Trophoblast cell (in vitro differentiated cells and primary cell): ENCODE results near the gene FAM24A.
"Not testable (repeated sequence)": the region's sequence is repeated elsewhere in the genome, so short reads cannot be mapped to it uniquely, and the experiment has no call there.

Source experiments
- DNase-seq, 2 donors: peaks; one replicate each; pipeline ENCODE4 v3.0.0-alpha.2; 2016
- H2AFZ ChIP-seq: 2 replicates; pipeline ENCODE4 v1.6.1; 2013; ENCODE audit warnings: low read length, moderate library complexity, mild to moderate bottlenecking; ENCODE audit not compliant: insufficient read depth, poor library complexity
- H2AK5ac ChIP-seq: 2 replicates; pipeline ENCODE4 v1.6.1; 2013; ENCODE audit warnings: mild to moderate bottlenecking, low read length
- H2BK120ac ChIP-seq: 2 replicates; pipeline ENCODE4 v1.6.1; 2013; ENCODE audit warnings: low read length, mild to moderate bottlenecking, moderate library complexity; ENCODE audit not compliant: insufficient read depth, poor library complexity
- H2BK12ac ChIP-seq: 2 replicates; pipeline ENCODE4 v1.6.1; 2013; ENCODE audit warnings: mild to moderate bottlenecking, low read length, moderate library complexity
- H2BK5ac ChIP-seq: 2 replicates; pipeline ENCODE4 v1.6.1; 2013; ENCODE audit warnings: low read length, low read depth, moderate library complexity, mild to moderate bottlenecking; ENCODE audit not compliant: poor library complexity
- H3K14ac ChIP-seq: 2 replicates; pipeline ENCODE4 v1.6.1; 2013; ENCODE audit warnings: mild to moderate bottlenecking, low read length
- H3K18ac ChIP-seq: 2 replicates; pipeline ENCODE4 v1.6.1; 2013; ENCODE audit warnings: mild to moderate bottlenecking, low read length
- H3K23ac ChIP-seq: 2 replicates; pipeline ENCODE4 v1.6.1; 2013; ENCODE audit warnings: low read length
- H3K27ac ChIP-seq: 2 replicates; pipeline ENCODE4 v1.5.1; 2013; ENCODE audit warnings: low read depth, mild to moderate bottlenecking, inconsistent platforms, low read length, moderate library complexity
- H3K27me3 ChIP-seq: 2 replicates; pipeline ENCODE4 v1.6.1; 2013; ENCODE audit warnings: inconsistent platforms, mild to moderate bottlenecking, low read length, moderate library complexity; ENCODE audit not compliant: insufficient read depth
- H3K36me3 ChIP-seq, 2 experiments: 1 replicate in 1 of 2; 2 replicates in 1 of 2; pipeline ENCODE4 v1.6.1; 2013; ENCODE audit warnings: low read length in 2 of 2, mild to moderate bottlenecking in 2 of 2, moderate library complexity in 1 of 2; ENCODE audit not compliant: insufficient read depth in 2 of 2, control insufficient read depth in 1 of 2
- H3K4ac ChIP-seq: 2 replicates; pipeline ENCODE4 v1.6.1; 2013; ENCODE audit warnings: low read depth, mild to moderate bottlenecking, low read length, moderate library complexity
- H3K4me1 ChIP-seq, 2 experiments: 1 replicate in 1 of 2; 2 replicates in 1 of 2; pipeline ENCODE4 v1.6.1; 2013; ENCODE audit warnings: low read length in 2 of 2, mild to moderate bottlenecking in 2 of 2, moderate library complexity in 1 of 2; ENCODE audit not compliant: insufficient read depth in 2 of 2, control insufficient read depth in 1 of 2
- H3K4me2 ChIP-seq: 2 replicates; pipeline ENCODE4 v1.6.1; 2013; ENCODE audit warnings: inconsistent platforms, mild to moderate bottlenecking, low read length, moderate library complexity
- H3K4me3 ChIP-seq: 2 replicates; pipeline ENCODE4 v1.5.1; 2013; ENCODE audit warnings: mild to moderate bottlenecking, low read depth, low read length, inconsistent platforms
- H3K79me1 ChIP-seq: one replicate; pipeline ENCODE4 v1.6.1; 2013; ENCODE audit warnings: low read length
- H3K79me2 ChIP-seq: 2 replicates; pipeline ENCODE4 v1.6.1; 2013; ENCODE audit warnings: low read length, mild to moderate bottlenecking; ENCODE audit not compliant: control insufficient read depth, insufficient read depth, poor library complexity
- H3K9ac ChIP-seq: 2 replicates; pipeline ENCODE4 v1.6.1; 2013; ENCODE audit warnings: mild to moderate bottlenecking, low read length
- H3K9me3 ChIP-seq: 2 replicates; pipeline ENCODE4 v1.6.1; 2013; ENCODE audit warnings: low read depth, mild to moderate bottlenecking, control low read depth, inconsistent platforms, low read length; ENCODE audit not compliant: insufficient read depth
- H4K12ac ChIP-seq: 2 replicates; pipeline ENCODE4 v1.6.1; 2013; ENCODE audit warnings: low read depth, mild to moderate bottlenecking, low read length, moderate library complexity
- H4K8ac ChIP-seq: 2 replicates; pipeline ENCODE4 v1.6.1; 2013; ENCODE audit warnings: low read depth, mild to moderate bottlenecking, low read length, moderate library complexity
- H4K91ac ChIP-seq: one replicate; pipeline ENCODE4 v1.6.1; 2013; ENCODE audit warnings: low read depth, mild to moderate bottlenecking, low read length, moderate library complexity
- WGBS: extraction: QIAGEN DNeasy Blood & Tissue Kit; methylation state at CpG from one replicate; pipeline ENCODE4 v1.1.7; 2013; ENCODE audit warnings: missing lambda C conversion rate; ENCODE audit not compliant: insufficient read length, insufficient coverage; ENCODE audit errors: extremely low coverage; 5-methylcytosine and 5-hydroxymethylcytosine counted together

The FAM24A gene

GRCh38 chr10:122864901-122865300 lies 45.5 kb upstream of the FAM24A start:
- Histone ChIP-seq H3K4me1 (peaks cover 3% of the 10 kb centered on the region in 2 experiments), H4K91ac (no peak overlapping the region), H4K8ac (no peak overlapping the region), H3K79me2 (no peaks in the 10 kb centered on the region), H2AFZ (no peak overlapping the region), H3K27me3 (no peaks in the 10 kb centered on the region), H3K9ac (no peak overlapping the region), H3K9me3 (peaks cover 2% of the 10 kb centered on the region), H2BK12ac (no peak overlapping the region), H2BK5ac (no peak overlapping the region), H3K4ac (no peak overlapping the region), H3K4me2 (no peak overlapping the region), H3K36me3 (no peaks in the 10 kb centered on the region), H3K79me1 (no peaks in the 10 kb centered on the region), H2BK120ac (no peak overlapping the region), H4K12ac (no peak overlapping the region), H3K4me3 (no peak overlapping the region), H3K27ac (no peak overlapping the region), H2AK5ac (no peak overlapping the region), H3K23ac (no peak overlapping the region), H3K14ac (no peak overlapping the region), H3K18ac (no peak overlapping the region)
- DNase-seq: peak in 1 of 2 donors; percentile 16
- no CpG with 5 or more reads among the region's 1 CpG for WGBS

- H2AK5ac ChIP-seq, H3K79me2 ChIP-seq, H2BK120ac ChIP-seq, H3K18ac ChIP-seq, H4K91ac ChIP-seq, H4K8ac ChIP-seq, DNase-seq, H3K4ac ChIP-seq, H3K23ac ChIP-seq, H3K9me3 ChIP-seq, H3K14ac ChIP-seq, H2BK5ac ChIP-seq, H3K4me2 ChIP-seq, H2AFZ ChIP-seq, H4K12ac ChIP-seq, H3K9ac ChIP-seq, H3K27me3 ChIP-seq, H3K36me3 ChIP-seq, H3K27ac ChIP-seq, H3K4me1 ChIP-seq, H3K4me3 ChIP-seq, H2BK12ac ChIP-seq, H3K79me1 ChIP-seq: not testable (repeated sequence)
- no CpG with 5 or more reads among the region's 3 CpGs for WGBS
Observed at GRCh38 chr10:122866757-122867482, 43.5 kb upstream of the FAM24A start.

DNA sequence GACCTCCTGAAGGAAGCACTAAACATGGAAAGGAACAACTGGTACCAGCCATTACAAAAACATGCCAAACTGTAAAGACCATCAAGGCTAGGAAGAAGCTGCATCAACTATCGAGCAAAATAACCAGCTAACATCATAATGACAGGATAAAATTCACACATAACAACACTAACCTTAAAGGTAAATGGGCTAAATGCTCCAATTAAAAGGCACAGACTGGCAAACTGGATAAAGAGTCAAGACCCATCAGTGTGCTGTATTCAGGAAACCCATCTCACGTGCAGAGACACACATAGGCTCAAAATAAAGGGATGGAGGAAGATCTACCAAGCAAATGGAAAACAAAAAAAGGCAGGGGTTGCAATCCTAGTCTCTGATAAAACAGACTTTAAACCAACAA lies 41.6 kb upstream of the FAM24A start:
- not testable (repeated sequence) for H2AFZ ChIP-seq, H3K4me2 ChIP-seq, H2BK5ac ChIP-seq, H3K18ac ChIP-seq, H4K91ac ChIP-seq, H3K4ac ChIP-seq, H3K9ac ChIP-seq, H4K12ac ChIP-seq, H4K8ac ChIP-seq, H3K36me3 ChIP-seq, H3K27ac ChIP-seq, DNase-seq, H3K27me3 ChIP-seq, H2AK5ac ChIP-seq, H3K14ac ChIP-seq, H3K4me3 ChIP-seq, H3K79me2 ChIP-seq, H3K4me1 ChIP-seq, H2BK12ac ChIP-seq, H2BK120ac ChIP-seq, H3K9me3 ChIP-seq, H3K23ac ChIP-seq, H3K79me1 ChIP-seq
- WGBS: no CpG with 5 or more reads among the region's 2 CpGs

GRCh38 chr10:122871947-122872346 lies 38.5 kb upstream of the FAM24A start:
- not testable (repeated sequence) for H3K4me1 ChIP-seq, H3K4ac ChIP-seq, H3K27me3 ChIP-seq, H3K23ac ChIP-seq, H3K14ac ChIP-seq, H4K8ac ChIP-seq, H2AK5ac ChIP-seq, H4K12ac ChIP-seq, H3K79me2 ChIP-seq, H2AFZ ChIP-seq, H2BK120ac ChIP-seq, H3K9me3 ChIP-seq, H3K27ac ChIP-seq, H3K9ac ChIP-seq, H2BK5ac ChIP-seq, H4K91ac ChIP-seq, H2BK12ac ChIP-seq, H3K18ac ChIP-seq, DNase-seq, H3K79me1 ChIP-seq, H3K36me3 ChIP-seq, H3K4me3 ChIP-seq, H3K4me2 ChIP-seq
- WGBS: no CpG with 5 or more reads among the region's 2 CpGs
